K562 (cell line): Measurements from ENCODE around the gene FDX2. TPM values are rescaled to one million over a fixed set of nuclear protein-coding genes. Genes with fewer than 3 reads are reported as not detected.

ENCODE experiments used
- BRD9 ChIP-seq: fragments of 450-650 bp; IDR thresholded peaks from 2 replicates; pipeline ENCODE4 v1.6.1; 2018; ENCODE audit warnings: low read depth; ENCODE audit not compliant: partially characterized antibody
- FIP1L1 ChIP-seq: fragments of 200-400 bp; formaldehyde crosslinking; IDR thresholded peaks from 2 replicates; pipeline ENCODE4 v1.6.1; 2018; ENCODE audit warnings: mild to moderate bottlenecking, low read depth, low read length; ENCODE audit not compliant: poor library complexity, severe bottlenecking
- HDAC1 ChIP-seq, 2 experiments: fragments of 450-650 bp; IDR thresholded peaks; 2 replicates each; pipeline ENCODE4 v1.6.1; 2016 to 2017; ENCODE audit warnings: inconsistent platforms in 1 of 2, mild to moderate bottlenecking in 1 of 2, moderate library complexity in 1 of 2
- JUND ChIP-seq, 2 experiments: IDR thresholded peaks; 2 replicates in 1 of 2; 3 replicates in 1 of 2; pipeline ENCODE4 v1.6.1; 2011; ENCODE audit warnings: borderline replicate concordance in 2 of 2, low read depth in 2 of 2, low read length in 2 of 2, improper control_type of control experiment in 1 of 2, missing biosample characterization in 1 of 2, missing genetic modification characterization in 1 of 2, missing genetic modification reagents in 1 of 2
- NUFIP1 ChIP-seq: fragments of 450-650 bp; IDR thresholded peaks from 2 replicates; pipeline ENCODE4 v1.6.1; 2018; ENCODE audit not compliant: partially characterized antibody
- RAD51 ChIP-seq: fragments of 450-650 bp; IDR thresholded peaks from 2 replicates; pipeline ENCODE4 v1.7.1; 2016; ENCODE audit warnings: low read depth, mild to moderate bottlenecking, borderline replicate concordance
- SRSF3 ChIP-seq: fragments of 200-400 bp; formaldehyde crosslinking; IDR thresholded peaks from 2 replicates; pipeline ENCODE4 v1.6.1; 2016; ENCODE audit warnings: mild to moderate bottlenecking, low read length, moderate library complexity; ENCODE audit not compliant: insufficient read depth
- ZC3H4 ChIP-seq: sonication (generic); formaldehyde crosslinking; IDR thresholded peaks from 2 replicates; pipeline ENCODE4 v1.9.0; 2021; ENCODE audit warnings: missing genetic modification reagents, borderline replicate concordance
- ZNF274 ChIP-seq: IDR thresholded peaks from 2 replicates; pipeline ENCODE4 v1.6.1; 2011; ENCODE audit warnings: low read depth, mild to moderate bottlenecking, low read length, moderate library complexity, borderline replicate concordance
- ZNF717 ChIP-seq: fragments of 250-450 bp; sonication (Bioruptor Pico); IDR thresholded peaks from 2 replicates; pipeline ENCODE4 v1.5.0; 2021
- ZNF76 ChIP-seq: fragments of 250-450 bp; sonication (Bioruptor Pico); IDR thresholded peaks from 2 replicates; pipeline ENCODE4 v1.4.0; 2020; ENCODE audit warnings: mild to moderate bottlenecking, moderate library complexity, borderline replicate concordance
- polyA plus RNA-seq, 8 experiments: library from polyadenylated mRNA; depleted of rRNA in 4 of 8; stranded (reverse) in 5 of 8; unstranded in 3 of 8; fragments of >200 nt; fragmentation: Nextera tagmentation in 2 of 8; fragmentation: Illumina TruSeq in 1 of 8; extraction: Ambion mirVana in 2 of 8; extraction: Trizol in 1 of 8; gene quantifications; 2 replicates each; pipeline versions ENCODE4 v1.2.1 to v1.2.3, GENCODE V29; 2011 to 2014; ENCODE audit warnings: inconsistent platforms in 1 of 8, missing spikeins in 1 of 8
- total RNA-seq, 7 experiments: library from RNA; depleted of rRNA in 6 of 7; stranded (reverse); fragments of >200 nt in 6 of 7; fragmentation: Illumina TruSeq in 2 of 7; extraction: Trizol in 2 of 7; gene quantifications; 2 replicates each; pipeline versions ENCODE4 v1.2.1 to v1.2.3, GENCODE V29; 2011 to 2021; ENCODE audit warnings: low replicate concordance in 1 of 7
- TF ChIP-seq, protein P1 (sequence below): sonication (generic); formaldehyde crosslinking; IDR thresholded peaks from 2 replicates; pipeline ENCODE4 v1.8.1; 2023; ENCODE audit warnings: mild to moderate bottlenecking, missing genetic modification reagents, moderate library complexity
- TF ChIP-seq, protein P2 (sequence below): fragments of 250-450 bp; sonication (Bioruptor Pico); IDR thresholded peaks from 2 replicates; pipeline ENCODE4 v1.5.0; 2020; ENCODE audit warnings: mild to moderate bottlenecking, borderline replicate concordance
- TF ChIP-seq, protein P3 (sequence below), 2 experiments: fragments of 450-650 bp in 1 of 2; sonication (generic) in 1 of 2; formaldehyde crosslinking; conservative IDR thresholded peaks; 2 replicates each; pipeline versions ENCODE4 v1.4.0 to v1.8.1; 2020 to 2022; ENCODE audit warnings: mild to moderate bottlenecking in 1 of 2, missing genetic modification reagents in 1 of 2
- TF ChIP-seq, protein P4 (sequence below), 2 experiments: IDR thresholded peaks in 1 of 2; conservative IDR thresholded peaks in 1 of 2; 2 replicates each; pipeline ENCODE4 v1.6.1; 2016; ENCODE audit warnings: low read depth in 2 of 2, mild to moderate bottlenecking in 1 of 2, missing compliant biosample characterization in 1 of 2, missing genetic modification characterization in 1 of 2, moderate library complexity in 1 of 2
- TF ChIP-seq, protein P5 (sequence below): fragments of 450-650 bp; IDR thresholded peaks from 2 replicates; pipeline ENCODE4 v1.6.1; 2016; ENCODE audit warnings: antibody characterized with exemption

Gene FDX2
- total and polyA plus RNA-seq, 9 of the 15 experiments (the other 6 are each of a cell fraction or from before 2014, with no cell fraction given), result 2.5 to 49.8 (median 29.7) TPM

DNA sequence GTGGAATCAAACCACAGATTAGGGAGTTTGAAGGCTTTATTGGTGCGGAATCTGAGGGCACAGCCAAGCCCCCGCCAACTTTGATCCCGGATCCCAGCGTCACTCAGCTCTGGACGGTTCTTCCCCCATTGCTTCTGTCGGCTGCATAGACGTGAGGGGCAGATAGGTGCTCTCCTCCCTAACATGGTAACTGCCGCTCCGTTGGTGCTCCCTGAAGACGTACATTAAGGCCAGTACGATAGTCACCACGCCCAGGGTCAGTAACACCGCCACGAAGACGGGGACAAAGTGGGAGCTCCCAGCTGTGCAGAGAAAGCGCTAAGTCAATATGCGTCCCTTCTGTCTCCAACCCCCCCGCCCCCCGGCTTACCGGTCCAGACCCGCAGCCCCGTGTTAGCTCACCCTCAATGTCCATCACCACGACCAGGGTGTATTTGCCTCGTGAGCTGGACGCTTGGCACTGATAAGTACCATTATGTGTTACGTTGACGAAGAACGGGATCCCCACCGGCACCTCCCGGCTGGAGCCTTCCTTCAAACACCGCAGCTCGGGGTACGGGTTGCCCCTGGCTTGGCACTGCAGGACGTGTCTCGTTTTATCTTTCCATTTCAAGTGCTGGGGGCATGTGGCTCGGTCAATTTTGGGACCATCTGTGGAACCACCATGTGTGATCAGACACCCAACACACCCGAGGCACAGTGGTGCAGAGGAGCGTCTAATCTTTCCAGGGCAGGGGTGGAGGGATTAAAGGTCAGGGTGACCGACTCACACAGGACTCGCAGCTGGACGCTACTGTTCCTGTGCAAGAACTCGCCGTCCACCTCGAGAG, 18.2 kb upstream of the FDX2 start (continued):
- TF ChIP-seq, protein P1, sequence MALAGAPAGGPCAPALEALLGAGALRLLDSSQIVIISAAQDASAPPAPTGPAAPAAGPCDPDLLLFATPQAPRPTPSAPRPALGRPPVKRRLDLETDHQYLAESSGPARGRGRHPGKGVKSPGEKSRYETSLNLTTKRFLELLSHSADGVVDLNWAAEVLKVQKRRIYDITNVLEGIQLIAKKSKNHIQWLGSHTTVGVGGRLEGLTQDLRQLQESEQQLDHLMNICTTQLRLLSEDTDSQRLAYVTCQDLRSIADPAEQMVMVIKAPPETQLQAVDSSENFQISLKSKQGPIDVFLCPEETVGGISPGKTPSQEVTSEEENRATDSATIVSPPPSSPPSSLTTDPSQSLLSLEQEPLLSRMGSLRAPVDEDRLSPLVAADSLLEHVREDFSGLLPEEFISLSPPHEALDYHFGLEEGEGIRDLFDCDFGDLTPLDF, result peak; percentile 55; the same call in 1 of the 2 replicates
- TF ChIP-seq ZC3H4 (CRISPR knock-in tag) (peak; percentile 64; the same call in 1 of the 2 replicates), ZNF274 (no peak), FIP1L1 (no peak), ZNF76 (CRISPR knock-in tag) (no peak), BRD9 (no peak), RAD51 (no peak), NUFIP1 (no peak), SRSF3 (no peak), HDAC1 (IDR thresholded peaks at IDR 0.05) (peak in 1 of 2 experiments; percentile 6; a peak in 2 of 4 replicates), ZNF717 (CRISPR knock-in tag) (no peak), JUND (IDR thresholded peaks at IDR 0.05; ENCODE audit: borderline replicate concordance, low read depth, low read length) (no peak), JUND (tag; IDR thresholded peaks at IDR 0.05; ENCODE audit: borderline replicate concordance, low read depth, low read length) (no peak)
- TF ChIP-seq, protein P2, sequence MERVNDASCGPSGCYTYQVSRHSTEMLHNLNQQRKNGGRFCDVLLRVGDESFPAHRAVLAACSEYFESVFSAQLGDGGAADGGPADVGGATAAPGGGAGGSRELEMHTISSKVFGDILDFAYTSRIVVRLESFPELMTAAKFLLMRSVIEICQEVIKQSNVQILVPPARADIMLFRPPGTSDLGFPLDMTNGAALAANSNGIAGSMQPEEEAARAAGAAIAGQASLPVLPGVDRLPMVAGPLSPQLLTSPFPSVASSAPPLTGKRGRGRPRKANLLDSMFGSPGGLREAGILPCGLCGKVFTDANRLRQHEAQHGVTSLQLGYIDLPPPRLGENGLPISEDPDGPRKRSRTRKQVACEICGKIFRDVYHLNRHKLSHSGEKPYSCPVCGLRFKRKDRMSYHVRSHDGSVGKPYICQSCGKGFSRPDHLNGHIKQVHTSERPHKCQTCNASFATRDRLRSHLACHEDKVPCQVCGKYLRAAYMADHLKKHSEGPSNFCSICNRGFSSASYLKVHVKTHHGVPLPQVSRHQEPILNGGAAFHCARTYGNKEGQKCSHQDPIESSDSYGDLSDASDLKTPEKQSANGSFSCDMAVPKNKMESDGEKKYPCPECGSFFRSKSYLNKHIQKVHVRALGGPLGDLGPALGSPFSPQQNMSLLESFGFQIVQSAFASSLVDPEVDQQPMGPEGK, result no peak
- TF ChIP-seq, protein P3, sequence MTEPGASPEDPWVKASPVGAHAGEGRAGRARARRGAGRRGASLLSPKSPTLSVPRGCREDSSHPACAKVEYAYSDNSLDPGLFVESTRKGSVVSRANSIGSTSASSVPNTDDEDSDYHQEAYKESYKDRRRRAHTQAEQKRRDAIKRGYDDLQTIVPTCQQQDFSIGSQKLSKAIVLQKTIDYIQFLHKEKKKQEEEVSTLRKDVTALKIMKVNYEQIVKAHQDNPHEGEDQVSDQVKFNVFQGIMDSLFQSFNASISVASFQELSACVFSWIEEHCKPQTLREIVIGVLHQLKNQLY (CRISPR knock-in tag; conservative IDR thresholded peaks at IDR 0.05), result no peak
- TF ChIP-seq, protein P4, sequence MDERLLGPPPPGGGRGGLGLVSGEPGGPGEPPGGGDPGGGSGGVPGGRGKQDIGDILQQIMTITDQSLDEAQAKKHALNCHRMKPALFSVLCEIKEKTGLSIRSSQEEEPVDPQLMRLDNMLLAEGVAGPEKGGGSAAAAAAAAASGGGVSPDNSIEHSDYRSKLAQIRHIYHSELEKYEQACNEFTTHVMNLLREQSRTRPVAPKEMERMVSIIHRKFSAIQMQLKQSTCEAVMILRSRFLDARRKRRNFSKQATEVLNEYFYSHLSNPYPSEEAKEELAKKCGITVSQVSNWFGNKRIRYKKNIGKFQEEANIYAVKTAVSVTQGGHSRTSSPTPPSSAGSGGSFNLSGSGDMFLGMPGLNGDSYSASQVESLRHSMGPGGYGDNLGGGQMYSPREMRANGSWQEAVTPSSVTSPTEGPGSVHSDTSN (CRISPR knock-in tag; IDR thresholded peaks at IDR 0.05; ENCODE audit: low read depth), result no peak
- TF ChIP-seq, protein P4 (tag; conservative IDR thresholded peaks at IDR 0.05; ENCODE audit: low read depth), result no peak
- TF ChIP-seq, protein P5, sequence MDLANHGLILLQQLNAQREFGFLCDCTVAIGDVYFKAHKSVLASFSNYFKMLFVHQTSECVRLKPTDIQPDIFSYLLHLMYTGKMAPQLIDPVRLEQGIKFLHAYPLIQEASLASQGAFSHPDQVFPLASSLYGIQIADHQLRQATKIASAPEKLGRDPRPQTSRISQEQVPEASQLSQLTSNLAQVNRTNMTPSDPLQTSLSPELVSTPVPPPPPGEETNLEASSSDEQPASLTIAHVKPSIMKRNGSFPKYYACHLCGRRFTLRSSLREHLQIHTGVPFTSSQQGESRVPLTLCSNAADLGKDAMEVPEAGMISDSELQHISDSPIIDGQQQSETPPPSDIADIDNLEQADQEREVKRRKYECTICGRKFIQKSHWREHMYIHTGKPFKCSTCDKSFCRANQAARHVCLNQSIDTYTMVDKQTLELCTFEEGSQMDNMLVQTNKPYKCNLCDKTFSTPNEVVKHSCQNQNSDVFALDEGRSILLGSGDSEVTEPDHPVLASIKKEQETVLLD, result no peak
